NCI-H1436 (cell line): Measurements from ENCODE around the gene DUSP18.
"Not testable (repeated sequence)": the region's sequence is repeated elsewhere in the genome, so short reads cannot be mapped to it uniquely, and the experiment has no call there.

Source experiments
- DNase-seq: peaks from one replicate; lab custom pipeline; 2025; lab: John Stamatoyannopoulos, UW

DUSP18 gene

DNA sequence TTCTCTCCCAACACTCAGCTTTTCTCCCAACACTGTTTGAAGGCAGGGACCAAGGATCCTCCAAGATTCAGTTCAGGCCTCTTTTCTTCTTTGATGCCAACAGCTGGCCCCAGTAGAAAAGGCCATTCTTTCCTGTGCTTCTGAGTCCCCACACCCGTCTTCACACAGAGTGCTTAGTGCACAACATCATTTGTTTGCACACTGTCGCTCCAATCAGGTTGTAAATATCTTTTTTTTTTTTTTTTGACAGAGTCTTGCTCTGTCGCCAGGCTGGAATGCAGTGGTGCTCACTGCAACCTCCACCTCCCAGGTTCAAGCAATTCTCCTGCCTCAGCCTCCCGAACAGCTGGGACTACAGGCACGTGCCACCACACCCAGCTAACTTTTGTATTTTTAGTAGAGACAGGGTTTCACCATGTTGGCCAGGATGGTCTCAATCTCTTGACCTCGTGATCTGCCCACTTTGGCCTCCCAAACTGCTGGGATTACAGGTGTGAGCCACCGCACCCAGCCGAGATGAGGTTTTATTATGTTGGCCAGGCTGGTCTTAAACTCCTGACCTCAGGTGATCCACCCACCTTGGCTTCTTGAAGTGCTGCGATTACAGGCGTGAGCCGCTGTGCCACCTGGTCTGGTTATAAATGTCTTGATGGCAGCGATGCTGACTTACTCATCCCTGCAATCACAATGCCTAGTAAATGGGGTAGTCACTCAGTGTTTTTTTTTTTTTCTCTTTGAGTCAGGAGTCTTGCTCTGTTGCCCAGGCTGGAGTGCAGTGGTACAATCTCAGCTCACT lies 12.4 kb upstream of the DUSP18 start:
- not testable (repeated sequence) for DNase-seq

- DNase-seq: not testable (repeated sequence)
These were observed 8.9 kb upstream of the DUSP18 start for GRCh38 chr22:30676565-30676964.

DNA sequence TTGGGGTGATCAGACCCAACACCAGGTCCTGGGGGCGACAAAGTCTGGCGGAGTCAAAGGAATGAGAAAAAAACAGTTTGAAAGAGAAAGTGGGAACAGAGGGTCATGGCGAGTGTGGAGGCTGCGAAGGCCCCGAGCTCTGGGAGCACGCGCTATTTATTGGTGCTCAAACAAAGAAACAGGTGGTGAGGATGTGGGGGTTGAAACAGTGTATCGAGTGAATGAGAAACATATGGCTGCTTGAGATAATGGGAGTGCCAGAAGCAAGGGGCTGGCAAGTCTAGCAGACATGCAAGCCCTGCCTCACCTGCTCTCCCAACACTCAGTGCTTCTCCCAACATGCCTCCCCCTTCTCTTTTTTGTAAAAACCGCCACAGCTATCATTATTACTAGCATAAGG lies 7.8 kb upstream of the DUSP18 start:
- peak; percentile 18 for DNase-seq

DNA sequence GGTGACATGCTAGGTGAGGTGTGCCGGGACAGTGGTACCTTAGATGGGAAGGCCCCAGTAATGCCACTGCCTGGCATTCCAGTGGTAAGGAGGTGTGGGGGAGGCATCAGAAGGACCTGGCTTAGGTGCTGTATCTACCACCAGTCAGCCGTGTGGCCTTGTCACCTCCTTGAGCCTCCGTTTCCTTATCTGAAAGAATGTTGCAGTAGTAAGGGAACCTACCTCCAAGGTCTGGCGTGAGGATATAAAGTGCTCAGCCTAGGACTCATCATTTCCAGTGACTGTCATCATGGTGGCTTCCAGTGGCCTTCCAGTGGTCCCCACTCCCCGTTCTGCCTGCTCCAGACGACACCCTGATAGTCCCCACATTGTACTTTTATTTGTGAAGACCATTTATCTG lies 6.8 kb upstream of the DUSP18 start:
- no peak for DNase-seq

GRCh38 chr22:30673136-30673535 lies 5.5 kb upstream of the DUSP18 start:
- DNase-seq: no peak

GRCh38 chr22:30671071-30671470 lies 3.4 kb upstream of the DUSP18 start:
- DNase-seq: no peak

- no peak for DNase-seq
These were observed 673 bp upstream of the DUSP18 start for GRCh38 chr22:30668386-30668710.

DNA sequence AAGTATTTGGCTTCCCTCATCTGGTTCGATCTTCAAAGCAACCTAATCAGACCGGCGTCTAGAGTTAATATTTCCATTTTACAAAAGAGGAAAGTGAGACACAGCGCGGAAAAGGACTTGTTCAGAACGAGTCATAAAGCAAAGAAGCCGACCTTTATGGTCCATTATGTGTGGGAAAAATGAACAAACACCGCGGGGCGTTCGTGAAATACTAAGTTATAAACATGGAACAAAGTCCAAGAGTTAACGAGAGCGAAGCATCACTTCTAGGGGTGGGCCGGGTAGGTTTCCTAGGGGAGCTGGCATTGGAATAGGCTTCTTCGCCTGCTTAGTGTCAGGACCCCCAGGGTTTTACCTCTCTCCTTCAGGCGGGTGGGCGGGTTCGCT lies 575 bp downstream of the DUSP18 start:
- DNase-seq: no peak

DNA sequence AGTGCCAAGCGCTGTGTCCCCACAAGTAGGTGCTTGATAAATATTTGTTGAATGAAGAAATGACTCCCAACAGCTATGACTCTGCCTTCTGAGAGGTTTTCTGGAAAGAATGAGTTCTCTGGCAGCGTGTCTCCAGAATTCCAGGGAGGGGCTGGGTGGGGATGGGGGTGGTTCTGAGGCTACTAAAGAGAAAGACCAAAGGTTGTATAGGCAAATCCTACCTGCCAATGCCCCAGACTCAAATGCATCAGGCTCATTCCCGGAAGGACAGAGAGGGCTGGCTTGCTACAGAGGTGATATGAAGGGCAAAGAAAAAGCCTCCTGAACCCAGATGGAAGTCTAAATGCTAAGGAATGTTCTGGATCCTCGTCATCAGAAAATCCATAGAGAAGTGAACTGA lies 1.9 kb downstream of the DUSP18 start:
- DNase-seq: no peak

- no peak for DNase-seq
These were observed 2.4 kb downstream of the DUSP18 start for GRCh38 chr22:30665266-30665665.

DNA sequence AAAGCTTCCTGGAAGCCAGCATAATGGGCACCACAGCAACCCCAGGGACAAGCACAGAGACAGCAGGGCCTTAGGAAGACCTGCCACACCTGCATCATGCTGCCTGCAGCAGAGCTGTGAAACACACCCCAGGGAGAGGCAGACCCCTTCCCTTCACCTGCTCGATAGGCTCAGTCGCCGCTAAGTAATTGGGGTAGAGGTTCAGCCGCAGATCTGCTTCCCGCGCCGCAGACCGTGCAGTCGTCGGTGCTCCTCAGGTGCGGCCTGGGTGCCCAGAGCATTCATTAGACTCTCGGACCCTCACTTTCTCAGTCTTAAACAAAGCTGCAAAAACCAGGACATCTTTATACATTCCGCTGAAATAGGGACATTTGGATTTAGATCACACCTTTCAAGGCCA lies 2.9 kb downstream of the DUSP18 start:
- no peak for DNase-seq

GRCh38 chr22:30662040-30662439 lies 5.6 kb downstream of the DUSP18 start:
- no peak for DNase-seq

DNA sequence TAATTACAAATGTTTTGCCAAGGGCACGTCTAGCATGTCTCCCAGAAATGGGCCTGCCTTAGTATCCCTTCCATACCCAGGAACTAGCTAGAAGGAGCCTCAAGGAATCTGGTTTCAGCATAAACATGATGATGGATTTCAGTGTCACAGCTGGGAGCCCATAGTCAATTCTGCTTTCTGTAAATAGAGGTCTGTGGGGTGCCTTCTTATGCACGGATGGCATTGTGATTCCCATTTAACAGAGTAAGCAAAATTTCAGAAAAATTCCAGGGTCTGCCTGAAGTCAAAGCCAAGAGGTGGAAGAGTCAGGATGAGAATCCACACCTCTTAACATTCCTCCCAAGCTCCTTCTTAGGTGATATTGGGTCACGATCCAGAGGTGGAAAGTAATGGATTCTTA lies 12.1 kb downstream of the DUSP18 start:
- DNase-seq: no peak

DNA sequence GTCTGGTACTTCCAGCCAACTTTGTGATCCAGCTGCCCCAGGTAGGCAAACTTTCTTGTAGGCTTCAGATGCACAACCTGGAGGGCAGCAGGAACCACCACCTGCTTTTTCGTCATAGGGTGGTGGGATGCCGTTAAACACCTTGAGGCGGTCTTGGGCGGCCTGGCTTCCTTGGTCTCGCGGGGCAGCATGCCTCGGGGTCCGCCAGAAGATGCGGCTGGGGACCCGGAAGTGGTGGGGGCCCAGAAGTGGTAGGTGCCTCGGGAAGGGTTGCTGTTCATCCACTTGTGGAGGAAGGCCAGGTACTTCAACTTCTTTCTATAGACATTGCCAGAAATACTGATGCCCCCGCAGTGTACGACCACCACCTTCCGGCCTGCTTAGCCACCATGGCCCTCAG lies 13.3 kb downstream of the DUSP18 start:
- no peak for DNase-seq

DNA sequence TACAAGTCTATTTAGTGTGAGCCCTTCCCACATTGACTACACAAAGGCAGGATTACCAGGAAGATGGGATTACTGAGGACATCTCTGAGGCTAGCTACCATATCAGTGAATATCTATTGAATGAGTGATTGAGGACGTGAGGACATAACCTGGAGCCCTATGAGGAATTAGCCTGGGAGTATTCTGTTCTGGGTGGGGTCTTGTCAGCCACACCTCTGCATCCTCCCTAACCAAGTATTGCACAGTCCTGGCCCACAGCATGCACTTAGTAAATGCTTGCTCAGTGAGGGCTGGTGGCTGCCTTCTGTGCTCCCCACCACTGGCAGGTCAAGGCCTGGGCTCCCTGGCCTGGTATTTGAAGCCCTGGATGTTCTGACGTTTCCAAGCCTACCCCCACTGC lies 14.8 kb downstream of the DUSP18 start:
- DNase-seq: no peak

DNA sequence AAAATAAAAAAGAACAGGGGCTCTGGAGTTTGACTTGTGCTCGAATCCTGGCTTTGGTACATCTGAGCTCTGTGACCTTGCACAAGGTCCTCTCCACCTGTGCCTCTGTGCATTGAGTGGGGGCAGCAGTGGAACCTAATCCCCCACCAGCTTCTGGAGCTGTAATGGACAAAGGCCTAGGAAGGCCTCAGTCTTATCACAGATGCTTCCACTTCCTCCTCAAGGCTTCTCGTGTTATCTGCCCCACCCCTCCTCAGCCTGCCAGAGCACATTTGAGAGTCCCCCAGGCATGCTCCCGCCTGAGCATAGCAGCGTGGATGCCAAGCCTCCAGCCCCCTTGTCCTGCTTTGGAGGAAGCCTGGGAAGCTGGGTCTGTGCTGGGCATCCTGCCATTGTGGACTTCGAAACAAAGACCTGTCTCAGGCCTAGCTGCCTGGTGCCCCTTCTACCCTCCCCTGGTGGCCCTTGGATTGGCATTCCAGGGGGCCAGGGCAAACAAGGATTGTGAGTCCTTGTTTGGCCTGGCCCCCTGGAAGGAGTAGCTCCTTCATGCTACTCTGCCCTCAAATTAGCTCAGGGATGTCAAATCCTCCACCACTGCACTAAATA lies 17.1 kb downstream of the DUSP18 start:
- DNase-seq: no peak

DNA sequence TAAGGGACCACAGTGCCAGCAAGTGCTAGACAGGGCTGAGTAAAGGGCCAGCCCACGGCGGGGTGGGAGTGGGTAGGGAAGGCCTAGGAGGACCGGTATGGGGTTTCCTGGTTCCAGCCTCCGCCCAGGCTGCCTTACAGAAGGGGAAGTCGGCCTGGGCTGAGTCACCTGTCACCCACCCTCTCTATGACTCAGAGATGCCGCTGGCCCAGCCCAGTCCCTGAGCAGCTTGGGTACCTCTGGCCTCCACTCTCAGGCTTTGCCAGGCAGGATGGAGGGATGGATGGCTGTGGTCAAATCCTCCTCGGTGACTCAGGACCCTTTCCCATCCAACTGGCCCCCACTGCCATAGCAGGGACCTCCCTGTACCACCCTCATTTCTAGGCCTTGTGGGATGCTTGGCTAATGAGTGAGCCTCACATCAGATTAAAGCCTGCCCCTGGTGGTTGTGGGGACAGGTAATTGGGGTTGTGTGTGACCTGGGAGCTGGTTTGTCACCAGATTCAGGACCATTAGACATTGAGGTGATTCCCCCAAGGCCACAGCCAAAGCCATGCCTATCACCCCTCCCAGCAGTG lies 18.2 kb downstream of the DUSP18 start:
- no peak for DNase-seq

DNA sequence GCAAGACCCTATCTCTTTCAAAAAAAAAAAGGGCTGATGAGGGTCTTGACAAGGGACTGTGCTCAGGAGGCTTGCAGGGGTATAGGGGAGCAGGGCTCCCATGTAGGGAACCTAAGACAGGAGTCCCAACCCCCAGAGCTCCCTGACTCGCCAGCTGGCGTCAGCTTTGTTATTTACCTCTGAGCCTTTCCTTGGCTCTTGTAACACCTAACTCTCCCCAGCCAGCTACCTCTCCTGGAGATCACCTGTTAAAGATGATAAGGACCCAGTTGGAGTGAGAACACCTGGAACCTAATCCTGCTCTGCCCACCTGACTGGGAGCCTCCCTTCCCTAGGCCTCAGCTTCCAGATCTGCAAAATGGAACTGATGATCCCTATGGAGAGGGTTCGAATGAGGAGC lies 18.9 kb downstream of the DUSP18 start:
- DNase-seq: no peak

DNA sequence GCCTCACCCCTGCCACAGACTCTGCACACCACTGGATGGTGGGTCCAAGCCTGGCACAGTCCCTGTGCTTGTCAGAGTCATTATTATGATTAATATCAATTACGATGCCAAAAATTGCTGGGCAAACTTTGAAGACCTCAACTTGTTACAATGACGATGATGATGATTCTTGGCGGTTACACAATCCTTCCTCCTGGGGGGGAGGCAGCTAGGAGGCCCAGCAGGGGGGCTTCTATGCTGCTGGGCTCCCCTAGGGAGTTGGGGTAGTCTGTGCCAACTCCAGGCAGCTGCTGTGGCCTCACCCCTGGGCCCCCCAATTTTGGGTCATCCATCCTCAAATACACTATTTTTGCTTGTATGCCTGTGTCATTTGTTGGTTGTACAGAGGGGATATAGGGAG lies 20.1 kb downstream of the DUSP18 start:
- DNase-seq: no peak

DNA sequence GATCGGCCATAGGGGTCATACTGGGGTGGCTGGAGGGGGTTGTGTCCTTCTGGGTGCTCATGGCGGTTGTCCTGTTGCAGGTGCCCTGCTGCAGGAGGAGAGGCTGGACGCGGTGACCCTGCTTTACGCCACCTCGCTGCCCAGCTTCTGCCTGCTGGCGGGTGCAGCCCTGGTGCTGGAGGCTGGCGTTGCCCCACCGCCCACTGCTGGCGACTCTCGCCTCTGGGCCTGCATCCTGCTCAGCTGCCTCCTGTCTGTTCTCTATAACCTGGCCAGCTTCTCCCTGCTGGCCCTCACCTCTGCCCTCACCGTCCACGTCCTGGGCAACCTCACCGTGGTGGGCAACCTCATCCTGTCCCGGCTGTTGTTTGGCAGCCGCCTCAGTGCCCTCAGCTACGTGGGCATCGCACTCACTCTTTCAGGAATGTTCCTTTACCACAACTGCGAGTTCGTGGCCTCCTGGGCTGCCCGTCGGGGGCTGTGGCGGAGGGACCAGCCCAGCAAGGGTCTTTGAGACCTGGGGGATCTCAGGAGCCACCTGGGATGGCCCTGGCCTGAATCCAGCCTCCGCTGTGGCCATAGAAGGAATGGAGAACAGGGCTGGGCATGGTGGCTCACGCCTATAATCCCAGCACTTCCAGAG lies 21.0 kb downstream of the DUSP18 start:
- no peak for DNase-seq

DNA sequence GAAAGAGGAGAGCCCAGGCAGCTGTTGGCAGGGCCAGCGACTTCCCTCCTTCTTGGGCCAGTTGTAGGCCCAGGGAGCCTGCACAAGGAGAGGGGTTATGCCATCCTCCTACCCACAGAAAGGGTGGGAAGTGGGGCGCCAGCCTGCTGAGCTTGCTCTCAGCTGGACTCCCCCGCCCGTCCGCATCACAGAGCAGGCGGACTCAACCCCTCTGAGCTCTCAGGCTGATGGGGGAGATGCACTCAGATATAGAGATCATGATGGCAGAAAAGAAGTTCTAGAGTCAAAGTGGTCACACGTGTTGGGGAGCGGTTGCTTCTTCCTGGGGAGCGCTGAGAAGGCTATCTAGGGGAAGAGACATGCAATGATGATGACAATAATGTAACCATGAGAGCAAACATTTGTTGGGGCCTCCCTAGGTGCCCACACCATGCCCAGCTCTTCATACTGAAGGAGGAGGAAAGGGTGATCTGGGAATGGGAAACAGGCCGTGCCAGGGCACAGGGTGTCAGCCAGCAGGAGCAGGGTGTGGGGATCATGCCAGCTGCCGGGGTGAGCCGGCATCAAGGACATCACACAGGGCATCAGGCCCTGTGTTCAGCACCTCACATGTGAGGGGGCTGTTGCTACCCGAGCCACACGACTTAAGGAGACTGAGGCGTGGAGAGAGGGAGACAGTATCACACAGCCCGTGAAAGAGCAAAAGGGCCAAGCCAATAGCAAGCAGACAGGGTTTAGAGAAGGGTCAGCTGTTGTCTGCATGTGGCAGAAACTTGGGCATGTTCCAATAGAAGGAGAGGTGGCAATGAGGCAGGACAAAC lies 24.4 kb downstream of the DUSP18 start:
- DNase-seq: no peak

DNA sequence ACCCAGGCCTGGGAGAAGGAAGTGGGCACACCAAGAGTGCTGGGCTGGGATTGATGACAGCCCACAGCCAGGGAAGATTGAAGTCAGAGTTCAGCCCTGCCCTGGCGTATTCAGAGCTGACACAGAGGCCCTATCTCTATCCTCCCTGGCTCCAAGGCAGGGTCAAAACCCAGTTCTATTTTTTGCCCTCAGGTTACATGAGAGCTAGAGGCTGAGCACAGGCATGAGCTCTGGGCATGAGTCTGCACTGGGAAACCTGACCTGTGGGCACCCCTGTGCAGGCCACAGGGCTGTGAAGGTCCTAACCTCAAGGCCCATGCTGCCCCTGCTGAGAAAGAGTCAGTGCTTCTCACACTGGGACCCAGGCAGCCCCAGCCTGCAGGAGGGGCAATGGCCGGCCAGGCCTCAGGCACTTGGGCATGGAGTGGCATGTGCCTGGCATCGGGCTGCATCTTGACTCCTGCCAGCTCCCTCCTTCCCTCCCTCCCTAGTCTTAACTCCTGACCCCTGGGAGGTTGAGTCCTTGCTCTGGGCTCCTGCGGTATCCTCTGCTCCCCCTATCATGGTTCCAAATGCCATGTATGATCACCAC lies 26.7 kb downstream of the DUSP18 start:
- no peak for DNase-seq
